Endothelial cell of umbilical vein (primary cell): Measurements from ENCODE around the gene VEPH1. TPM values are rescaled to one million over a fixed set of nuclear protein-coding genes. Genes with fewer than 3 reads are reported as not detected.

Experiments
- BruUV-seq: library from RNA; stranded (reverse); fragments of 400-500 nt; replicated peaks from 2 replicates; lab custom pipeline; 2021; lab: Mats Ljungman, UMichigan
- CTCF ChIA-PET: fragments of 300-600, 350-600 bp; sonication (Branson Sonifier 250); formaldehyde crosslinking; loops from one replicate; lab custom pipeline; 2021; ENCODE audit warnings: antibody characterized with exemption, inconsistent platforms; lab: Charles Lee
- POLR2A ChIA-PET: fragments of 300-600, 350-600 bp; sonication (Branson Sonifier 250); formaldehyde crosslinking; loops from one replicate; lab custom pipeline; 2021; ENCODE audit warnings: antibody characterized with exemption, inconsistent platforms; lab: Charles Lee
- DNase-seq: peaks from one replicate; pipeline ENCODE4 v3.0.0-alpha.2; 2011; ENCODE audit warnings: low read depth, low spot score
- FAIRE-seq: peaks from 2 replicates; lab custom pipeline; 2011; peaks lifted over from hg19 to GRCh38; lab: Jason Lieb, UNC
- H2AFZ ChIP-seq: 2 replicates; pipeline ENCODE4 v1.6.0; 2012; ENCODE audit warnings: low read depth, low read length, control low read depth, inconsistent platforms
- H3K27ac ChIP-seq: 2 replicates; pipeline ENCODE4 v1.5.1; 2011; ENCODE audit warnings: low read depth, mild to moderate bottlenecking, control low read depth, low read length, moderate library complexity; ENCODE audit not compliant: insufficient read depth
- H3K27me3 ChIP-seq, 2 experiments: 2 replicates each; pipeline versions ENCODE4 v1.6.0 to v1.6.1; 2011; ENCODE audit warnings: low read length in 2 of 2, mixed read lengths in 1 of 2; ENCODE audit not compliant: control insufficient read depth in 2 of 2, insufficient read depth in 2 of 2
- H3K36me3 ChIP-seq, 2 experiments: 2 replicates in 1 of 2; 3 replicates in 1 of 2; pipeline ENCODE4 v1.5.1; 2011; ENCODE audit warnings: low read length in 2 of 2, mild to moderate bottlenecking in 1 of 2, moderate library complexity in 1 of 2; ENCODE audit not compliant: control insufficient read depth in 2 of 2, insufficient read depth in 2 of 2; ENCODE audit errors: extremely low read depth in 1 of 2
- H3K4me1 ChIP-seq: 3 replicates; pipeline ENCODE4 v1.5.1; 2011; ENCODE audit warnings: mild to moderate bottlenecking, low read length; ENCODE audit not compliant: control insufficient read depth, insufficient read depth; ENCODE audit errors: extremely low read depth
- H3K4me2 ChIP-seq: 2 replicates; pipeline ENCODE4 v1.6.1; 2011; ENCODE audit warnings: low read length, control low read depth, mixed read lengths; ENCODE audit not compliant: insufficient read depth
- H3K4me3 ChIP-seq, 3 experiments: fragments of 200-600 bp in 1 of 3; sonication (generic), shearing (Covaris generic) in 1 of 3; replicated peaks in 1 of 3; 2 replicates each; pipeline ENCODE4 v1.5.1; 2011 to 2016; ENCODE audit warnings: control low read depth in 3 of 3, low read length in 3 of 3, mild to moderate bottlenecking in 2 of 3, inconsistent platforms in 1 of 3, low read depth in 1 of 3, moderate library complexity in 1 of 3; ENCODE audit not compliant: insufficient read depth in 1 of 3
- H3K79me2 ChIP-seq: 2 replicates; pipeline ENCODE4 v1.6.0; 2012; ENCODE audit warnings: low read length, inconsistent platforms; ENCODE audit not compliant: control insufficient read depth, insufficient read depth
- H3K9ac ChIP-seq: replicated peaks from 2 replicates; pipeline ENCODE3; 2011; ENCODE audit warnings: low read length, control low read depth; ENCODE audit not compliant: insufficient read depth; ENCODE audit errors: extremely low read depth
- H3K9me1 ChIP-seq: replicated peaks from 3 replicates; pipeline ENCODE4 v1.6.0; 2011; ENCODE audit warnings: mild to moderate bottlenecking, low read length; ENCODE audit not compliant: control insufficient read depth, insufficient read depth; ENCODE audit errors: extremely low read depth
- H3K9me3 ChIP-seq: replicated peaks from 2 replicates; pipeline ENCODE4 v1.5.1; 2012; ENCODE audit warnings: low read length, inconsistent platforms; ENCODE audit not compliant: control insufficient read depth, insufficient read depth
- H4K20me1 ChIP-seq: replicated peaks from 2 replicates; pipeline ENCODE3; 2011; ENCODE audit warnings: mild to moderate bottlenecking, low read length; ENCODE audit not compliant: control insufficient read depth, insufficient read depth; ENCODE audit errors: extremely low read depth
- CTCF ChIP-seq, 2 donors: IDR thresholded peaks; 1 replicate in 1 of 2; 2 replicates in 1 of 2; pipeline ENCODE4 v1.5.1; 2011; ENCODE audit warnings: low read length in 2 of 2, mild to moderate bottlenecking in 2 of 2, moderate library complexity in 2 of 2, control low read depth in 1 of 2, inconsistent platforms in 1 of 2, low read depth in 1 of 2; ENCODE audit not compliant: insufficient read depth in 1 of 2; ENCODE audit errors: extremely low read depth in 1 of 2
- EZH2 ChIP-seq: IDR thresholded peaks from 2 replicates; pipeline ENCODE4 v1.6.1; 2012; ENCODE audit warnings: borderline replicate concordance, low read depth, mild to moderate bottlenecking, moderate library complexity, low read length, inconsistent platforms; ENCODE audit not compliant: severe bottlenecking
- FOS ChIP-seq: IDR thresholded peaks from 2 replicates; pipeline ENCODE4 v1.6.1; 2011; ENCODE audit warnings: mild to moderate bottlenecking, low read length, moderate library complexity, borderline replicate concordance; ENCODE audit not compliant: insufficient read depth
- GATA2 ChIP-seq: IDR thresholded peaks from 2 replicates; pipeline ENCODE4 v1.7.0; 2011; ENCODE audit warnings: low read depth, mild to moderate bottlenecking, moderate library complexity, mixed read lengths, low read length; ENCODE audit not compliant: insufficient read length, insufficient read depth
- JUN ChIP-seq: IDR thresholded peaks from 2 replicates; pipeline ENCODE4 v1.6.1; 2011; ENCODE audit warnings: borderline replicate concordance, low read depth; ENCODE audit not compliant: insufficient read length, insufficient read depth
- MAX ChIP-seq: IDR thresholded peaks from 2 replicates; pipeline ENCODE4 v1.6.1; 2011; ENCODE audit not compliant: insufficient read depth, insufficient read length
- MYC ChIP-seq: IDR thresholded peaks from one replicate; pipeline ENCODE4 v1.6.1; 2011; ENCODE audit warnings: mild to moderate bottlenecking, low read depth, low read length
- POLR2A ChIP-seq: IDR thresholded peaks from 2 replicates; pipeline ENCODE4 v1.6.1; 2012; ENCODE audit warnings: low read depth, mild to moderate bottlenecking, control low read depth, low read length
- POLR2AphosphoS5 ChIP-seq: IDR thresholded peaks from 2 replicates; pipeline ENCODE4 v1.6.1; 2012; ENCODE audit warnings: low read depth, mild to moderate bottlenecking, control low read depth, low read length, moderate library complexity; ENCODE audit not compliant: insufficient read depth
- dilution Hi-C: fragments of 300-500 bp; cut with MboI; formaldehyde crosslinking; loops from one replicate; pipeline ENCODE4 v1.15.0; 2019; ENCODE audit warnings: low sequenced_read_pairs; ENCODE audit not compliant: extremely low pct_ligation_motif_present
- intact Hi-C: fragments of 100-400 bp; cut with micrococcal nuclease; formaldehyde crosslinking; loops from one replicate; pipeline ENCODE4 v1.10.0; 2022
- polyA plus RNA-seq, 4 experiments: library from polyadenylated mRNA; depleted of rRNA in 3 of 4; stranded (reverse) in 3 of 4; unstranded in 1 of 4; fragments of >200 nt; gene quantifications; 2 replicates each; pipeline versions ENCODE4 v1.2.1 to v1.2.3, GENCODE V29; 2011 to 2012; ENCODE audit warnings: missing spikeins in 1 of 4
- total RNA-seq: library from RNA; stranded (reverse); gene quantifications from 2 replicates; pipeline ENCODE4 v1.2.3, GENCODE V29; 2021

The VEPH1 gene
- total and polyA plus RNA-seq, 2 donors (not counting 3 experiments of a cell fraction or from before 2014, with no cell fraction given) = 42.9 to 136 TPM

- H3K4me1 ChIP-seq = peaks cover 50% of the 10 kb centered on the region
- dilution Hi-C loops = no loop called here
- no peaks in the 10 kb centered on the region for H3K27me3 ChIP-seq
- intact Hi-C loops = loop anchor here (5.0 kb wide), 1 partner anchor 252 kb away; no protein-coding TSS in a partner anchor
- H3K9me1 ChIP-seq = no peaks in the 10 kb centered on the region
- ChIA-PET POLR2A (no interaction called here), CTCF (no interaction called here)
- H3K36me3 ChIP-seq = peaks cover 0 to 4% of the 10 kb centered on the region in 2 experiments
- no peak overlapping the region for H3K4me2 ChIP-seq
- H4K20me1 ChIP-seq = no peaks in the 10 kb centered on the region
- no TSS peak for BruUV-seq
- H3K9me3 ChIP-seq = no peaks in the 10 kb centered on the region
- H3K9ac ChIP-seq = no peak overlapping the region
- DNase-seq (no peak), FAIRE-seq (no peak)
- no peak overlapping the region for H3K27ac ChIP-seq
- H3K4me3 ChIP-seq = no peak overlapping the region
- no peaks in the 10 kb centered on the region for H3K79me2 ChIP-seq
- H2AFZ ChIP-seq = no peak overlapping the region
- no peak for TF ChIP-seq EZH2
- no peak for TF ChIP-seq POLR2A
- no peak for TF ChIP-seq MYC
- TF ChIP-seq FOS = no peak
These were observed 222.9 kb downstream of the VEPH1 start for GRCh38 chr3:157280354-157280753.

- no peak for TF ChIP-seq MAX
- no peak for TF ChIP-seq JUN
- no peak for TF ChIP-seq POLR2A
- no peak for TF ChIP-seq FOS
- TF ChIP-seq CTCF (IDR thresholded peaks at IDR 0.05; ENCODE audit: extremely low read depth in 1 of 2, insufficient read depth in 1 of 2, low read depth in 1 of 2, low read length in 2 of 2) = no peak
- no peak for TF ChIP-seq GATA2
- no peak for TF ChIP-seq POLR2AphosphoS5
- no peak for TF ChIP-seq EZH2
- no peak for TF ChIP-seq MYC
- intact Hi-C loops = no loop called here
- POLR2A ChIA-PET = no interaction called here
These were observed 224.0 kb downstream of the VEPH1 start for GRCh38 chr3:157279237-157279636.

More at GRCh38 chr3:157279237-157279636, 224.0 kb downstream of the VEPH1 start:
- H3K4me1 ChIP-seq = peaks cover 39% of the 10 kb centered on the region
- no peak overlapping the region for H3K4me2 ChIP-seq
- no peaks in the 10 kb centered on the region for H3K27me3 ChIP-seq
- H3K27ac ChIP-seq = no peak overlapping the region
- no TSS peak for BruUV-seq
- CTCF ChIA-PET = no interaction called here
- FAIRE-seq = no peak
- H3K9me1 ChIP-seq = no peaks in the 10 kb centered on the region
- peaks cover 0 to 4% of the 10 kb centered on the region in 2 experiments for H3K36me3 ChIP-seq
- H3K4me3 ChIP-seq = no peak overlapping the region
- no peaks in the 10 kb centered on the region for H3K9me3 ChIP-seq
- no peak overlapping the region for H3K9ac ChIP-seq
- no peaks in the 10 kb centered on the region for H3K79me2 ChIP-seq
- DNase-seq = no peak
- no peak overlapping the region for H2AFZ ChIP-seq
- H4K20me1 ChIP-seq = no peaks in the 10 kb centered on the region
- dilution Hi-C loops = no loop called here
